Measurements from ENCODE around the gene CAPZB.

- TF ChIP-seq CTCF (IDR thresholded peaks at IDR 0.05) = no peak
- no peak for TF ChIP-seq POLR2A (IDR thresholded peaks at IDR 0.05)
These were observed 171.1 kb downstream of the CAPZB start for GRCh38 chr1:19313961-19314882.

Data from lower leg skin (tissue), 3 donors.